Measurements from ENCODE around the gene PITPNC1.
"Not testable (repeated sequence)": the region's sequence is repeated elsewhere in the genome, so short reads cannot be mapped to it uniquely, and the experiment has no call there.

Gene PITPNC1

GRCh38 chr17:67662712-67663111 is 285.6 kb downstream of the PITPNC1 start:
- DNase-seq = no peak

- DNase-seq = no peak
Observed at GRCh38 chr17:67663457-67663856, 286.4 kb downstream of the PITPNC1 start.

DNA sequence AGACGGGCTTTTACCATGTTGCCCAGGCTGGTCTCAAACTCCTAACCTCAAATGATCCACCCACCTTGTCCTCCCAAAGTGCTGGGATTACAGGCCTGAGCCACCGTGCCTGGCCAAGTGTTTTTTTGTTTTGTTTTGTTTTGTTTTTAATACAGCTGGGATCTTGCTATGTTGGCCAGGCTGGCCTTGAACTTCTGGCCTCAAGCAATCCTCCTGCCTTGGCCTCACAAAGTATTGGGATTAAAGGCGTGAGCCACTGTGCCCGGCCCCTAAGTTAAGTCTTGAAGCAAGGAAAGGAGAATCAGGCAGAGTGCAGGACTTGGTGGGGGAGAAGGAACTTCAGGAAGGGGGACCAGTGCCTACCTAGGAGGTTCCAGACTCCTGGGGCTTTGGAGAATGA is 288.9 kb downstream of the PITPNC1 start:
- DNase-seq = no peak

GRCh38 chr17:67666710-67667109 is 289.6 kb downstream of the PITPNC1 start:
- DNase-seq = no peak

GRCh38 chr17:67671493-67671892 is 294.4 kb downstream of the PITPNC1 start:
- DNase-seq = no peak

DNA sequence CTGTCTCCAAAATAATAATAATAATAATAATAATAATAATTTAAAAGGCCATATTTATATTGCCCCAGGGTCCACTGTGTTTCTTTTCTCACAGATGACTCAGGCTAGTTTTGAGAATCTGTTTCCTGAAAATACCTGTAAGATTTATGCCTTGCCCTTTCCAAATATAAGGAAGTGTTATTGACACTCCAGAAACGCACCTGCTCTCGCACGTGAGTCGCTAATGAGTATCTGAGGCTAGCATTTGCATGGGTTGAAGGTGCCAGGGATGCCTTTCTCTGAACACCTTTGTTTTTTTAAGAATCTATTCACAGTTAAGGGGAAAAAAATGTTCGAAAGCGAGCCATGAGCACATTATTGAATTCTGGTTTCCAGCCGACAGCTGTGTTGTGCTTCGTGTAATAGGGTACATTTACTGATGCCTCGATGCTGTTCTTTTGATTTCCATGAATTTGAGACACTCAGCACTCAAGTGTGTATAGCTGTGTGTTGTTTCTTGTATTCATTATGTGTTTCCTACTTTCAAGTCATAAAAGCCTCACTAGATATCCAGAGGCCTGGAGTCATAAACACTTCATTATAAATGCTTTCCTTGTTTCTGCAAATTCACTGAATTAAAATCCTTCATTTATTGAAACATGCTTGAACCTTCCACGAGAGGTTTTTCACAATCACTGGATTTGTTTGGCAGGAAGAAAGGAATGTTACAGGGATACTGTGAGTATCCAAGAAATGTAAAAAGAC is 295.7 kb downstream of the PITPNC1 start:
- DNase-seq = no peak

DNA sequence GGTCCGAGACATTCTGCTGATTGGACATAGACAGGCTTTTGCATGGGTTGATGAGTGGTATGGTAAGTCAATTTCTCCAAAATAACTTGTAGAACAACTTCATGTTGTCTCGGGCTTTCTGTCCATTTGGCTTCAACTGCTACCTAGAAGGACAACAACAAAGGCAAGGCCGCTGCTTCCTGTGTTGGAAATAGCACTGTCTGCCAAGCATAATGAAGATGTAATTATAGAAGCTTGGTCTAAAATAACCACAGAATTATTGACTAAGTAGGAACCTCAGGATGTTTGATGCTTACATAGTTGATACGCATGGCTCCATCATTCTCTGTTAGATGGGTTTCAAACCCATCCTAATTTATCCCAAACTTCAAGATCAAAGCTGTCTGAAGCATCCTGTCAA is 298.4 kb downstream of the PITPNC1 start:
- DNase-seq = no peak

GRCh38 chr17:67676305-67676704 is 299.2 kb downstream of the PITPNC1 start:
- DNase-seq = no peak

DNA sequence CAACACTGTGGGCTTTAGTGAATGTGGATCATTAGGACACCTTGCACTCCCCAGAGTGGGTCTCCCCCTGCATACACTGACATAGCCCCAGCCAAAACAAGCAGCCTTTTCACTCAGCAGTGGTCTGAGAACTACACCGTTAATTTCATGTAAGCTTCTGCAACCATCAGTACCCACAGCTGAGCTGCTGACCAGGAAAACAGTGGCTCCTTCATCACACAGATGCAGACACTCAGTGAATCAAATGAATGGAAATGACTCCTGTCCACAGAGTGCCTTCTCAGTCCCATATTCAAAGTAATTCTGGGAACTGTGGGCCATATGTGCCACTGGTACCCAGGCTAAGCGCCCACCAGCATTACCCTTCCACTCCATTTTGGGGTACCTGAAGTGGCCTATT is 301.3 kb downstream of the PITPNC1 start:
- DNase-seq = no peak

DNA sequence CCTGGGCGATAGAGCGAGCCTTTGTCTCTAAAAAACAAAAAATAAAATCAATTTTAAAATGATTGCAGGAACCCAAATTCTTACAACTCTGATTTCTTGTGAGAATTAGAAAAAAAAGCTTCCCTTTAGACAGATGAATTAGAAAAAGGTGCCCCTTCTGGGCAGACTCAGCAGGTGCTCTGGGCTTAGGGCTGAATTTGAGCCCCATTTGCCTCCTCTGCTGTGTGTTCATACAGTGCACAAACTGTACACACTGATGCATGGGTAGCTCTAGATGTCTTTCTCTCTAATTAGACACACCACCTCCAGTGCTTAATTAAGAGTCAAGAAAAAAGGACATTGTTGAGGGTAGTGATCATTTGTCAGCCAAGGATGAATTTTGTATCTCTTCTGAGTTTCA is 302.1 kb downstream of the PITPNC1 start:
- DNase-seq = no peak

DNA sequence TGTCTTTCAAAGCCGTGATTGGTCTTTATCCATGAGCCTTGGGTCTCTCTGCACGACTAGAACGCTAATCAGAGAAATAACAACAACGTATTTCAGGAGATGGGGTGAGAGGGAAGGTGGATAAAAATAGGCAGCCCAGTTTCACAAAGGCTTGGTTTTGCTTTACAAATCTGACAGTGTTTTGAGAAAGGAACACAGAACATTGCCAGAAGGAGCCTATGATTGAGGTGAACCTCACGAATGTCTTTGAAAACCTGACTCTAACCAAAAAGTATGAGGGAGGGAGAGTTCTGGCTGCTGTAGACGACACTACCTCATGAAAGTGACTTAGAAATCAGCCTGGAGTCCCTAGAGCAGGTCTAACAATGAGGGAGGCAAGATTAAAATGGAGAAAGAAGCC is 302.6 kb downstream of the PITPNC1 start:
- DNase-seq = no peak

DNA sequence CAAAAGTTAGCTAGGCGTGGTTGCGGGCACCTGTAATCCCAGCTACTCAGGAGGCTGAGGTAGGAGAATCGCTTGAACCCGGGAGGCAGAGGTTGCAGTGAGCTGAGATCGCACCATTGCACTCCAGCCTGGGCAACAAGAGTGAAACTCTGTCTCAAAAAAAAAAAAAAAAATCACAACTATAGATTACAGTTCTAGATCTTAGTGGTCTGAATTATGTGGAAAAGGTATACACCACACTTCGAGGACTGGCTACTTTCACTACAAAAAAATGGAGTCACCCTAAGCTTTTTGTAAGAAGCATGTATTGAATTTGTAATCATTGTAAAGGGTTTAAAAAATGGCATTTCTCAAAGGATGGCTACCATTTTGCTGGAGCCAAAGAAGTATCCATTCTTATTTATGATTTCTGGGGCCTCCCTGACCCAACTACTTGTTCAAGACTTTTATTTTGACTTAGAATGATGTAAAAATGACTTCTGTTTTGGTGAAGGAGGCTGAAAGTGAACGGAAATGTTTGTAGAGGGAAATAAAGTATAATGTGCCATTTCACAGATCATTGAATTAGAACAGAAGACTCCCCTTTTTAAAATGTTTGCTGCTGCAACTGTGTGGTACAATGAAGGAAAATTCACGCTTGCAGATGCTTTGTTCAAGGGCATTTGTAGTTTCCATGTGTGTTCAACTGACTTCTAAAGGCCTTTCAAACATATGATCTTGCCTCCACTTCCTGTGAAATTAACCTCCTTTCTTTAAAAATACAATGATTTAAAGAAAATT is 303.6 kb downstream of the PITPNC1 start:
- DNase-seq = no peak

DNA sequence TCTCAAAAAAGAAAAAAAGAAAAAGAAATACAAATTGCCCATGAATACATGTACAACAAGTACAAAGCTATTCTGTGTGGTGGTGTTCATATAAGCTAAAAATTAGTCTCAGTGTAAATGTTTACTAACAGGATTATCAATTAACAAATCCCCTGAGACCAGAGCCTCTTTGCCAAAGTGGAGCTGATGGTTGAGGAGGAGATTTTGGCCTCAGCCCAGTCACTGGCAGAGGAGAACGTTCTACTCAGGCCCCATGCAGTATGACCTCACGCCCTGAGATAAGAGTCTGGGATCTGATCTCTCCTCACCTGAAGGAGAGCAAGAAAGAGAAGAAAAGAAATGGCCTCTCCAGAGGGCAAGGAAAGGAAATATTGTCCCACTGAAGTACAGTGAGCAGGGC is 305.1 kb downstream of the PITPNC1 start:
- DNase-seq = no peak

DNA sequence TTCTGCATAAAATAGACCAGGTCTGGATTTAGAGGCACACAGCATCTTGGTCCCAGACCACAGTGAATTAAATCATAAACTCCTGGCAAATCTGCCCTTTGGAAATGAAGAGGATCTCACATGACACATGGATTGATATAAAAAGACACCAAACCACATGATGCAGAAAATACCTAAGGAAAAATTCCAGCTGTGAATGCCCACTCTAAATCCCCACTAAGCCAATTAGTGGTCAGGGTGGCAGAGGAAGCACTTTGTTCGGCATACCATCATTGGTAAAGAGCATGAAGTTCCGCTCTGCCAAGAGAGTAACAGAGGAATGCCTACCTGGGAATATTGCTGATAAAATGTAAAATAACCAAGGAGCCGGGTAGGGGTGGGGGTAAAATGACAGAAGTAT is 308.3 kb downstream of the PITPNC1 start:
- DNase-seq = no peak

- no peak for DNase-seq
Observed at GRCh38 chr17:67686241-67686640, 309.2 kb downstream of the PITPNC1 start.

GRCh38 chr17:67687511-67687910 is 310.4 kb downstream of the PITPNC1 start:
- no peak for DNase-seq

DNA sequence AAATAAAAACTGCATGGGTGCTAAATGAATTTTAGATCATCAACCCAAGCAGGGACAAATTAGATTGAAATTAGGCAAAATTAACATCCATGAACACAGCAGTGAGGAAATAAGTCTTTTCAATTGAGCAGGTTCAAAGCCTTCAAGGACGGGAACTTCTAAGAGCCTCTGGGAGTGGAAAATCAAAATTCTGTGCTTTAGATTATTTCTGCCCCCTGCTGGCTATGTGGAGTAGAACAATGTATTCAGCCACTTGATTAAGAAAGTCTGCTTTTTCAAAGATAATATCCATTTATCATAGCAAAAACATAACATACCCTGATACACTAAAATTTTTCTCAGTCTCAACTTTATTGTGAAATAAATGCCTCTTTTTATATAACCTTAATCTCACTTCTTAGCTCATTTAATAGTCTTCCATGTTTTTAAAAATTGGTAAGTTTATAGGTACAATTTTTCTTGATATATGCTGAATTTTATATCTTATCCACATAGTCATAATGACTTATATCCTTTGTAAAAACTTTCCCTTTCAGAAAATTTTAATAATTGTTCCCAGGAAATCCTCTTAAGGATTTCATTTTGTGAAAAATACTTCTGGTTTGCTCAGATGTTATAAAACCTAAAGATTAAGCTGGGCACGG is 312.6 kb downstream of the PITPNC1 start:
- no peak for DNase-seq

DNA sequence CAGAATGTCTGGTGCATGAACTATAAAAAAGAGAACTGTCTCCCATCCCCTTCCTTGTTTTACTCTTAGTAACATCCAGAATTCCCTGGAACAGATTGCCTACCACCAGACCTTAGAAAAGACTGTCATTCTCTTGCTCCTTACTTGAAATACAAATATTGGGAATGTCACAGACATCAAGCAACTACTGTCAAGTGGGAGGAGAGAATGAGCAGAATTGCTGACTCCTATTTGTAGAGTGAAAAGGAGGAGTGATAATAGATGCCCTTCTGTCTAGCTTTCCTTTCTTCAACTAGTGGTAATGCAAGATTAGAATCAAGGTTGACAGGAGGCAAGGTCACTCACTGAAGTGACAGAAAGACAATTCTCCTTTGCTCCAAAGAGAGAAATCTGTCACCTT is 316.7 kb downstream of the PITPNC1 start:
- no peak for DNase-seq

DNA sequence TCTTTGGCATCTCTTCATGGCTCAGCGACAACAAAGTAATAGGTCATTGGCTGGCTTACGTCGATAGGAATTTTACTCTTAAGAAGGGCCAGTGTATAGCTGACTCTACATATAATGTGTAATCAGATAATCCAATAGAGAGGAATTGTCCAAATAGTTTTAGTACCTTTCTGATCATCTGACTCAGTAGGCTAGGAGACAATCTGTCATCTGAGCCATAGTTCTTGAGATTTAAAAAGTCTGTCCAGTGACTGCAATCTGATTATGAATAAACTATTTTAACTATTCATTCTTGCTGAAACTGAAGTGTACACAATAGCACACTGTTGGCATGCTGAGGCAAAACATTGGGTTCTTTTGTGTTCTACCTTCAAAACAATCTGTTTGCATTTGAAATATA is 319.3 kb downstream of the PITPNC1 start:
- DNase-seq = no peak

DNA sequence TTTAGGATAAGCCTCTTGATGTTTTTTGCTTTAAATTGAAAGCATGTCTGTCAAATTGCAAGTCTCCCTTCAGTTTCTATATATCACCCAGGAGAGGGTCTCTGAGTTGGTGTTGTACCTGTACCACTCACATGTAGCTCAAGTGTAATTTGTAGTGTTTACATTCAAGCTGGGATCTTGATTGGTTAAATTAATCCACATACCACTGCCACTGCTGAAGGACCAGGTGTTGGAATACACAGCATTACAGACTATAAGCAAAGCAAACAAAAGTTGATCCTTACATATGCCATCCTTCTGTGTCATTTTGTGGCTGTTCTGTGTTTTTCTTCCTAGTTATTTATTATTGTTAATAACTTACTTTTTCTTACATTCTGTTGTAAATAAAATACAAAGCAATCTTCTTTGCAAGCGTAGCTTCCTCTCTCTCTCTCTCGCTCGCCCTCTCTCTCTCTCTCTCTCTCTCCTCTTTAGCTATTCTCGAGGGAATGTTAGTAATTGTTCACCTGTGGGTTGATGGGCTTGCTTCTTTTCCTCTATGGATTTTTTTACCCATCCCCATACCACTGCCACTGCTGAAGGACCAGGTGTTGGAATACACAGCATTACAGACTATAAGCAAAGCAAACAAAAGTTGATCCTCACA is 319.9 kb downstream of the PITPNC1 start:
- DNase-seq = no peak

GRCh38 chr17:67700037-67700724 is 323.1 kb downstream of the PITPNC1 start:
- DNase-seq = no peak

DNA sequence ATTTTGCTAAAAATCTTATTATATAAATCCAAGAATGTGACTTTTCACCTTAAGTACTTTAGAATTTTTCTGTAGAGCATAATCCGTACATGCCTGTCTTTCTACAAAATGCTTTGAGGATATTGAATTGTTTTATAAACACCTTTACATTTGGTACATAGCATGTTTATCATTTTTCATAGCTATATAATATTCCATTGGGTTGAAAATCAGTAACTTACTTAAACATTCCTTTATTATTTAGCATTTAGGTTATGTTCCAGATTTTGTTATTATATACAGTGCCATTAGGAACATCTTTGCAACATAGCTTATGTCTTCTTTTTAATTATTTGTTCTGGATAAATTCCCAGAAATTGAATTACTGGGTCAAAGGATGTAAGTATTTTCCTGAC is 323.6 kb downstream of the PITPNC1 start:
- no peak for DNase-seq

- not testable (repeated sequence) for DNase-seq
Observed at GRCh38 chr17:67702861-67703260, 325.8 kb downstream of the PITPNC1 start.

Measured in activated CD4-positive, CD25-positive, alpha-beta regulatory T cell treated with anti-CD3 and anti-CD28 coated beads, Interleukin-2, amount 50 U/mL, for 72 hours (primary cell).